DOHH2 (cell line): ENCODE results near the gene CRBN.

Experiments
- H3F3A ChIP-seq: fragments of 200-600 bp; sonication (generic), shearing (Covaris generic); 2 replicates; pipeline ENCODE4 v1.6.0; 2016; ENCODE audit warnings: antibody characterized with exemption, mild to moderate bottlenecking; ENCODE audit not compliant: control insufficient read depth, insufficient read depth
- H3K27ac ChIP-seq: fragments of 200-600 bp; sonication (generic); 2 replicates; pipeline ENCODE4 v1.5.1; 2014; ENCODE audit warnings: low read depth, mild to moderate bottlenecking, low read length, moderate library complexity
- H3K27me3 ChIP-seq: fragments of 200-600 bp; sonication (generic); 2 replicates; pipeline ENCODE4 v1.6.1; 2014; ENCODE audit warnings: mild to moderate bottlenecking, low read length, mixed read lengths; ENCODE audit not compliant: control insufficient read depth
- H3K36me3 ChIP-seq: fragments of 200-600 bp; sonication (generic); 2 replicates; pipeline ENCODE4 v1.6.1; 2014; ENCODE audit warnings: mild to moderate bottlenecking, low read length, moderate library complexity, mixed read lengths; ENCODE audit not compliant: control insufficient read depth
- H3K4me1 ChIP-seq: fragments of 200-600 bp; sonication (generic); 2 replicates; pipeline ENCODE4 v1.6.1; 2014; ENCODE audit warnings: mild to moderate bottlenecking, low read length, mixed read lengths; ENCODE audit not compliant: control insufficient read depth
- H3K4me2 ChIP-seq: fragments of 200-600 bp; sonication (generic); 2 replicates; pipeline ENCODE4 v1.6.0; 2014; ENCODE audit warnings: mild to moderate bottlenecking, low read length, moderate library complexity
- H3K4me3 ChIP-seq: fragments of 200-600 bp; sonication (generic); 2 replicates; pipeline ENCODE4 v1.5.1; 2014; ENCODE audit warnings: mild to moderate bottlenecking, low read length, mixed read lengths
- H3K79me2 ChIP-seq: fragments of 200-600 bp; sonication (generic); 2 replicates; pipeline ENCODE4 v1.6.1; 2014; ENCODE audit warnings: mild to moderate bottlenecking, low read length, mixed read lengths; ENCODE audit not compliant: control insufficient read depth
- H3K9me2 ChIP-seq: fragments of 200-600 bp; sonication (generic); replicated peaks from 2 replicates; pipeline ENCODE4 v1.6.1; 2014; ENCODE audit warnings: mild to moderate bottlenecking, low read length, mixed read lengths; ENCODE audit not compliant: control insufficient read depth
- H3K9me3 ChIP-seq: fragments of 200-600 bp; sonication (generic); 2 replicates; pipeline ENCODE4 v1.6.1; 2014; ENCODE audit warnings: antibody characterized with exemption, low read length, mixed read lengths; ENCODE audit not compliant: control insufficient read depth, insufficient read depth
- H4K20me1 ChIP-seq: fragments of 200-600 bp; sonication (generic); 2 replicates; pipeline ENCODE4 v1.6.0; 2014; ENCODE audit warnings: low read depth, mild to moderate bottlenecking, antibody characterized with exemption, low read length, moderate library complexity; ENCODE audit not compliant: control insufficient read depth, insufficient read depth
- CTCF ChIP-seq: fragments of 200-600 bp; sonication (generic); IDR thresholded peaks from one replicate; pipeline ENCODE4 v1.5.1; 2014; ENCODE audit warnings: antibody characterized with exemption, mild to moderate bottlenecking, low read depth, low read length; ENCODE audit not compliant: poor library complexity, severe bottlenecking
- EZH2phosphoT487 ChIP-seq: fragments of 200-600 bp; sonication (generic); IDR thresholded peaks from 2 replicates; pipeline ENCODE4 v1.6.1; 2017; ENCODE audit warnings: borderline replicate concordance, mild to moderate bottlenecking, antibody characterized with exemption, low read length, moderate library complexity, mixed read lengths

The CRBN gene

GRCh38 chr3:3178498-3179328 is 778 bp downstream of the CRBN start:
- Histone ChIP-seq H3K36me3 (peaks cover 8% of the 10 kb centered on the region), H3K9me3 (no peaks in the 10 kb centered on the region), H4K20me1 (peaks cover 15% of the 10 kb centered on the region), H3K79me2 (peaks cover 42% of the 10 kb centered on the region), H3F3A (no peaks in the 10 kb centered on the region), H3K27me3 (no peaks in the 10 kb centered on the region), H3K4me2 (peak overlapping the region; percentile 79), H3K4me3 (peak overlapping the region; percentile 87), H3K9me2 (no peaks in the 10 kb centered on the region), H3K27ac (no peak overlapping the region), H3K4me1 (peaks cover 18% of the 10 kb centered on the region)
- TF ChIP-seq CTCF = no peak
- no peak for TF ChIP-seq EZH2phosphoT487

GRCh38 chr3:3177861-3178497 is 1.5 kb downstream of the CRBN start:
- Histone ChIP-seq H3K36me3 (peaks cover 15% of the 10 kb centered on the region), H3F3A (no peaks in the 10 kb centered on the region), H3K27ac (no peak overlapping the region), H4K20me1 (peaks cover 15% of the 10 kb centered on the region), H3K9me2 (no peaks in the 10 kb centered on the region), H3K4me1 (peaks cover 18% of the 10 kb centered on the region), H3K27me3 (no peaks in the 10 kb centered on the region), H3K4me2 (peak overlapping the region; percentile 79), H3K9me3 (no peaks in the 10 kb centered on the region), H3K4me3 (peak overlapping the region; percentile 87), H3K79me2 (peaks cover 42% of the 10 kb centered on the region)
- TF ChIP-seq CTCF (no peak), EZH2phosphoT487 (no peak)

GRCh38 chr3:3172627-3173026 is 6.9 kb downstream of the CRBN start:
- H3K36me3 ChIP-seq = peaks cover 40% of the 10 kb centered on the region
- H3F3A ChIP-seq = no peaks in the 10 kb centered on the region
- no peaks in the 10 kb centered on the region for H3K9me2 ChIP-seq
- H4K20me1 ChIP-seq = 0 out of 2 replicates have a peak, but pooled peaks cover under 1% of the 10 kb centered on the region
- no peak overlapping the region for H3K27ac ChIP-seq
- no peak overlapping the region for H3K4me2 ChIP-seq
- TF ChIP-seq EZH2phosphoT487 (no peak), CTCF (no peak)
- peaks cover under 1% of the 10 kb centered on the region for H3K4me1 ChIP-seq
- H3K4me3 ChIP-seq = no peak overlapping the region
- H3K9me3 ChIP-seq = no peaks in the 10 kb centered on the region
- peaks cover 23% of the 10 kb centered on the region for H3K79me2 ChIP-seq
- no peaks in the 10 kb centered on the region for H3K27me3 ChIP-seq
